H54 (cell line): ENCODE data around the gene HDDC3.

Source experiments
- DNase-seq: peaks from one replicate; pipeline ENCODE4 v3.0.0; 2011; ENCODE audit warnings: low spot score, mixed read lengths; ENCODE audit not compliant: insufficient read length
- FAIRE-seq: peaks from 3 replicates; lab custom pipeline; 2011; peaks lifted over from hg19 to GRCh38; lab: Jason Lieb, UNC
- POLR2A ChIP-seq: IDR thresholded peaks from 2 replicates; pipeline ENCODE4 v1.6.1; 2011; ENCODE audit warnings: low read depth, mild to moderate bottlenecking, low read length

The HDDC3 gene

GRCh38 chr15:90881978-90882721 lies 50.2 kb downstream of the HDDC3 start:
- FAIRE-seq (no peak), DNase-seq (no peak)
- no peak for TF ChIP-seq POLR2A

GRCh38 chr15:90881181-90881977 lies 51.0 kb downstream of the HDDC3 start:
- TF ChIP-seq POLR2A = no peak
- no peak for DNase-seq
- FAIRE-seq = no peak

- FAIRE-seq = no peak
- DNase-seq = no peak
- no peak for TF ChIP-seq POLR2A
These were observed 51.8 kb downstream of the HDDC3 start for GRCh38 chr15:90880381-90881145.
